Adrenal gland (tissue), 12 donors: ENCODE data around the gene IFT88. TPM values are rescaled to one million over a fixed set of nuclear protein-coding genes. Genes with fewer than 3 reads are reported as not detected.

Experiments
- DNase-seq, 7 donors: peaks; one replicate each; pipeline ENCODE4 v3.0.0-alpha.2; 2019 to 2020
- H3K27ac ChIP-seq, 5 donors: fragments of 200-600 bp; sonication (generic) in 4 of 5; 1 replicate in 3 of 5; 2 replicates in 2 of 5; pipeline versions ENCODE4 v1.5.1 to v1.8.0; 2016 to 2020; ENCODE audit warnings: mild to moderate bottlenecking in 1 of 5
- H3K27me3 ChIP-seq: fragments of 200-600 bp; 2 replicates; pipeline ENCODE4 v1.8.0; 2021
- H3K36me3 ChIP-seq, 2 donors: fragments of 200-600 bp; replicated peaks in 1 of 2; 1 replicate in 1 of 2; 2 replicates in 1 of 2; pipeline versions ENCODE4 v1.5.1 to v1.8.0; 2018 to 2022
- H3K4me1 ChIP-seq, 2 donors: fragments of 200-600 bp; replicated peaks in 1 of 2; 1 replicate in 1 of 2; 2 replicates in 1 of 2; pipeline versions ENCODE4 v1.5.1 to v1.8.0; 2018 to 2021
- H3K4me3 ChIP-seq, 4 donors: fragments of 200-600 bp; sonication (generic) in 3 of 4; one replicate each; pipeline ENCODE4 v1.5.1; 2016 to 2018
- H3K9me3 ChIP-seq, 3 donors: fragments of 200-600 bp; sonication (generic) in 1 of 3; replicated peaks in 1 of 3; 1 replicate in 2 of 3; 2 replicates in 1 of 3; pipeline versions ENCODE4 v1.5.1 to v1.8.0; 2016 to 2021
- POLR2A ChIP-seq, 2 donors: fragments of 450-650 bp; IDR thresholded peaks; one replicate each; pipeline ENCODE4 v1.6.1; 2017; ENCODE audit warnings: antibody characterized with exemption in 2 of 2, mild to moderate bottlenecking in 2 of 2, moderate library complexity in 1 of 2
- WGBS, 4 donors: extraction: QIAGEN DNeasy Blood & Tissue Kit in 2 of 4; methylation state at CpG; one replicate each; pipeline versions ENCODE4 v1.1.5 to v1.1.7; 2013 to 2017; 5-methylcytosine and 5-hydroxymethylcytosine counted together
- intact Hi-C, 2 donors: fragments of 100-400 bp; cut with DNase I; formaldehyde crosslinking; loops; one replicate each; pipeline versions ENCODE4 v1.14.1 to v1.15.0; 2022 to 2023
- polyA plus RNA-seq, 3 donors: library from polyadenylated mRNA; stranded (reverse); fragments of 200-250 nt in 2 of 3; fragments of 350-450 nt in 1 of 3; fragmentation: Illumina TruSeq in 1 of 3; extraction: RNeasy Lipid Tissue Mini Kit (QIAGEN cat#74804) in 1 of 3; gene quantifications; one replicate each; pipeline ENCODE4 v1.2.3, GENCODE V29; 2013 to 2014
- total RNA-seq, 9 donors: library from RNA; depleted of rRNA in 4 of 9; stranded (reverse); fragments of >200 nt in 4 of 9; fragments of 120-200 nt in 1 of 9; fragmentation: NEBNext Ultra II Directional in 1 of 9; extraction: Animal tissue kit (Norgen Biotek cat#: 25700) in 1 of 9; gene quantifications; one replicate each; pipeline versions ENCODE4 v1.1.0 to v1.2.4, GENCODE V29; 2013 to 2023
- TF ChIP-seq, protein P1 (sequence below), 6 experiments: fragments of 450-650 bp in 4 of 6; fragments of 200-600 bp in 2 of 6; sonication (generic) in 1 of 6; IDR thresholded peaks; 1 replicate in 5 of 6; 2 replicates in 1 of 6; pipeline versions ENCODE4 v1.5.1 to v1.8.0; 2016 to 2021; ENCODE audit warnings: antibody characterized with exemption in 6 of 6, mild to moderate bottlenecking in 2 of 6, moderate library complexity in 1 of 6
- donor health status: healthy with polysubstance abuse.
- donor health status: Bipolar disorder and iron deficiency.
- donor health status: DM: yes; HTN: yes; CAD: no.
- donor health status: DM: no; HTN: no; CAD: no.
- donor health status: DM: no; HTN: no; CAD: no.
- donor health status: DM: yes; HTN: yes; CAD: no.

Gene IFT88
- total and polyA plus RNA-seq, 12 donors = 7.0 to 22.9 (median 15.2) TPM

DNA sequence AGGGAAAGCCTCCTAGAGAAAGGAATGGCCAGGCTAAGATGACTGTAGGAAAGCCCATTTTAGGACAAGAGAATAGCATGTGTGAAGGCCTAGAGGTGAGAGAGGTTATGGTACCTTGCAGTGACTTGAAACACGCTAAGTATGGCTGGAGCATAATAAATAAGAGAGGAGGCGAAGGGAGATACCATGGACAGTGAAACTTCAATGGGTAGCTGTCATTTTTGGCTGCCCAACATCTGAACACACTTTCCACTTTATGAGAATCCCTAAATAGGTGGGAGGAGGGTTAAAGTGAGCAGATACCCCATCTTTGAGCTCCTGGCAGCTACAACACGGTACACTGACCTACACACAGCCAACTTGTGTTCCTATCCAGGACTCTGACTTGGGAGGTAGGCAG lies 8.0 kb upstream of the IFT88 start:
- no peak overlapping the region for H3K27ac ChIP-seq
- H3K9me3 ChIP-seq = no peaks in the 10 kb centered on the region
- TF ChIP-seq, protein P1, sequence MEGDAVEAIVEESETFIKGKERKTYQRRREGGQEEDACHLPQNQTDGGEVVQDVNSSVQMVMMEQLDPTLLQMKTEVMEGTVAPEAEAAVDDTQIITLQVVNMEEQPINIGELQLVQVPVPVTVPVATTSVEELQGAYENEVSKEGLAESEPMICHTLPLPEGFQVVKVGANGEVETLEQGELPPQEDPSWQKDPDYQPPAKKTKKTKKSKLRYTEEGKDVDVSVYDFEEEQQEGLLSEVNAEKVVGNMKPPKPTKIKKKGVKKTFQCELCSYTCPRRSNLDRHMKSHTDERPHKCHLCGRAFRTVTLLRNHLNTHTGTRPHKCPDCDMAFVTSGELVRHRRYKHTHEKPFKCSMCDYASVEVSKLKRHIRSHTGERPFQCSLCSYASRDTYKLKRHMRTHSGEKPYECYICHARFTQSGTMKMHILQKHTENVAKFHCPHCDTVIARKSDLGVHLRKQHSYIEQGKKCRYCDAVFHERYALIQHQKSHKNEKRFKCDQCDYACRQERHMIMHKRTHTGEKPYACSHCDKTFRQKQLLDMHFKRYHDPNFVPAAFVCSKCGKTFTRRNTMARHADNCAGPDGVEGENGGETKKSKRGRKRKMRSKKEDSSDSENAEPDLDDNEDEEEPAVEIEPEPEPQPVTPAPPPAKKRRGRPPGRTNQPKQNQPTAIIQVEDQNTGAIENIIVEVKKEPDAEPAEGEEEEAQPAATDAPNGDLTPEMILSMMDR (IDR thresholded peaks at IDR 0.05) = no peak
- TF ChIP-seq POLR2A (IDR thresholded peaks at IDR 0.05) = no peak
- no peak for DNase-seq
- 76 to 99% (median 92%) methylated on average over 3 of the region's 3 CpGs for WGBS, 4 donors
- H3K36me3 ChIP-seq = no peaks in the 10 kb centered on the region
- no peak overlapping the region for H3K4me3 ChIP-seq
- intact Hi-C loops = no loop called here
- no peaks in the 10 kb centered on the region for H3K4me1 ChIP-seq
- H3K27me3 ChIP-seq = no peaks in the 10 kb centered on the region

DNA sequence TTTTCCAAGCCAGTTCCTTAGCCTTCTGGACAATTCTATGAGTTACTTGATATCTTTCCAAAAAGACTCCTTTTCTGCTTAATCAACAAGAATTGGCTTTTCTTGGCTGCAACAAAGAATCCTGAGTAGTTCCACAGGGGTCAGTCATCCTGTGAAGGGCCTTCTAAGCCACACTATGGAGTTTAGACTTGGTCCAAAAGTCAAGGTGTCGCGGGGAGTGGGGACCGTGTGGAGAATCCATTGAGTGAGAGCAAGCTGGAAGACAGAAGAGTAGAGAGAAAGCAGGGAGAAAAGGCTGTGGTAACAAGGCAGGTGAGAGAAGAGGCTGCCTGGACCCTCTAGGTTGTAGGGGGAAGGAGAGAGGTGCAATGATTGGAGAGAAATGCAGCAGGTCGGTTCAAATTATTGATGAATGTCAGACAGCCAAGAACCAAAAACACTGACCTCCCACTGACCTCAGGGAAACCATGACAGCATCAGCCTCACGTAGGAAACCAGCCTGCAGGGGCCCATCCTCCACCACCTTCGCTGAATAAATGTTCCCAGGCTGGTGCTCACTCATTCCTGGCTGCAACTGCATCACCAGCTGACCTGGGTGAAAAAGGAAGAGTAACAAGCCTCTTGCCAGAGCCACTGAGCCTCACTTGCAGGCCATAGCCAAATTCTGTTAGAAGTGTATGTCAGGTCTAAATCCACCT lies 7.1 kb upstream of the IFT88 start:
- WGBS, 4 donors = 69 to 87% (median 80%) methylated on average over 6 of the region's 6 CpGs
- Histone ChIP-seq H3K4me3 (no peak overlapping the region), H3K27me3 (no peaks in the 10 kb centered on the region), H3K36me3 (no peaks in the 10 kb centered on the region), H3K9me3 (no peaks in the 10 kb centered on the region), H3K4me1 (no peaks in the 10 kb centered on the region), H3K27ac (no peak overlapping the region)
- intact Hi-C loops = no loop called here
- DNase-seq = no peak
- no peak for TF ChIP-seq POLR2A (IDR thresholded peaks at IDR 0.05)
- TF ChIP-seq, protein P1 (IDR thresholded peaks at IDR 0.05) = no peak

- intact Hi-C loops = no loop called here
- DNase-seq = no peak
- 46 to 63% (median 58%) methylated on average over 5 of the region's 5 CpGs for WGBS, 4 donors
- no peaks in the 10 kb centered on the region for H3K36me3 ChIP-seq
- H3K9me3 ChIP-seq = no peaks in the 10 kb centered on the region
- TF ChIP-seq POLR2A (IDR thresholded peaks at IDR 0.05) = no peak
- TF ChIP-seq, protein P1 (IDR thresholded peaks at IDR 0.05) = no peak
- no peaks in the 10 kb centered on the region for H3K4me1 ChIP-seq
- H3K4me3 ChIP-seq = no peak overlapping the region
- no peak overlapping the region for H3K27ac ChIP-seq
- no peaks in the 10 kb centered on the region for H3K27me3 ChIP-seq
These were observed 5.2 kb upstream of the IFT88 start for GRCh38 chr13:20561741-20562140.

GRCh38 chr13:20565115-20565736 lies 1.7 kb upstream of the IFT88 start:
- Histone ChIP-seq H3K9me3 (no peaks in the 10 kb centered on the region), H3K36me3 (no peaks in the 10 kb centered on the region), H3K27me3 (no peaks in the 10 kb centered on the region), H3K27ac (no peak overlapping the region), H3K4me1 (peaks cover 4 to 11% of the 10 kb centered on the region in 2 donors), H3K4me3 (no peak overlapping the region)
- intact Hi-C loops = no loop called here
- DNase-seq = no peak
- WGBS, 4 donors = 93 to 98% (median 97%) methylated on average over 11 of the region's 11 CpGs
- TF ChIP-seq, protein P1 (IDR thresholded peaks at IDR 0.05) = no peak
- TF ChIP-seq POLR2A (IDR thresholded peaks at IDR 0.05) = no peak
